Large intestine (tissue), 3 donors: ENCODE measurements around the gene SEC14L5. TPM values are rescaled to one million over a fixed set of nuclear protein-coding genes. Genes with fewer than 3 reads are reported as not detected.
"Not testable (repeated sequence)": the region's sequence is repeated elsewhere in the genome, so short reads cannot be mapped to it uniquely, and the experiment has no call there.

Experiments
- DNase-seq, 2 donors: peaks; one replicate each; pipeline versions ENCODE4 v3.0.0 to v3.0.0-alpha.2; 2013
- H3K27ac ChIP-seq: one replicate; pipeline ENCODE4 v1.5.1; 2013; ENCODE audit warnings: low read length
- H3K27me3 ChIP-seq: 2 replicates; pipeline ENCODE4 v1.6.1; 2013; ENCODE audit warnings: low read length; ENCODE audit not compliant: control insufficient read depth, insufficient read depth
- H3K36me3 ChIP-seq: 2 replicates; pipeline ENCODE4 v1.6.1; 2013; ENCODE audit warnings: low read length; ENCODE audit not compliant: control insufficient read depth, insufficient read depth
- H3K4me1 ChIP-seq: one replicate; pipeline ENCODE4 v1.6.1; 2013; ENCODE audit warnings: low read length; ENCODE audit not compliant: control insufficient read depth, insufficient read depth
- H3K4me3 ChIP-seq: one replicate; pipeline ENCODE4 v1.5.1; 2013; ENCODE audit warnings: low read length
- H3K9me3 ChIP-seq: one replicate; pipeline ENCODE4 v1.6.1; 2013; ENCODE audit warnings: mild to moderate bottlenecking, low read depth, low read length, moderate library complexity; ENCODE audit not compliant: control insufficient read depth
- WGBS: methylation state at CpG from one replicate; pipeline ENCODE4 v1.1.5; 2013; ENCODE audit warnings: low lambda C conversion rate; ENCODE audit not compliant: insufficient coverage; 5-methylcytosine and 5-hydroxymethylcytosine counted together
- polyA plus RNA-seq: library from polyadenylated mRNA; unstranded; fragments of 120-200 nt; gene quantifications from one replicate; pipeline ENCODE4 v1.2.1, GENCODE V29; 2013

SEC14L5 gene
- polyA plus RNA-seq, 1 donor = 0.24 TPM

DNA sequence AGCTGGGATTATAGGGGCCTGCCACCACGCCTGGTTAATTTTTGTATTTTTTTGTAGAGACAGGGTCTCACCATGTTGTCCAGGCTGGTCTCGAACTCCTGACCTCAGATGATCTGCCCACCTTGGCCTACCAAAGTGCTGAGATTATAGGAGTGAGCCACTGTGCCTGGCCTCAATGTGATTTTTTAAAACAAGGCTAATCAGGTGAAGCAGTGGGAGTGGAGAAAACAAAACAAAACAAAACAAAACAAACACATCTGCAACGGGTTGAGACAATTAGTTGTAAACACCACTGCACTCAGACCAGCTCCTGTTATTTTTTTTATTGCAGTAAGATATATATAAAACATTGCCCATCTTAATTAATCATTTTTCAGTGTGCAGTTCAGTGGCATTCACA lies 6.5 kb upstream of the SEC14L5 start:
- H3K27me3 ChIP-seq = not testable (repeated sequence)
- 17% methylated on average over 1 of the region's 3 CpGs for WGBS

DNA sequence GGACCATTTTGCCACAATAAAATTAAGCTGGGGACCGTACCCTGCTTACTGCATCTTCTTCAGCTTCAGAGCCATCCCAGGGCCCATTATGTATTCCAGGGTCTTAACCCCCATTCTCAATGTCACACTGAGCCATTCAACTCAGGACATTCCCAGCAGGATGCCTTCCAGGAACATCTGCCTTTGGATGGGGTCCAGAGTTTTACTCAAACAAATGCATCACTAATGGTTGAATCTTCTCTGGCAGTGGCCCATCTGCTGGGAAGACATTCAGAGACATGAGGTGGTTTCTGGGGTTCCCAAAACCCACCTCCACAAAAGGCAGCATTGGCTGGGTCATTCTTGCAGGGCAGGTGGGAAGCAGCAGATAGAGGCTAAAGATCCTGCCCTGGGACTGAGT lies 3.4 kb upstream of the SEC14L5 start:
- Histone ChIP-seq H3K27ac (no peak overlapping the region), H3K36me3 (no peaks in the 10 kb centered on the region), H3K4me1 (peaks cover 5% of the 10 kb centered on the region), H3K9me3 (no peaks in the 10 kb centered on the region), H3K4me3 (no peak overlapping the region), H3K27me3 (no peaks in the 10 kb centered on the region)
- WGBS = no CpG with 5 or more reads among the region's 1 CpG
- no peak for DNase-seq

More for the DNA sequence above, 6.5 kb upstream of the SEC14L5 start:
- not testable (repeated sequence) for H3K27ac ChIP-seq, H3K36me3 ChIP-seq, DNase-seq, H3K9me3 ChIP-seq, H3K4me3 ChIP-seq
- peaks cover 13% of the 10 kb centered on the region for H3K4me1 ChIP-seq

DNA sequence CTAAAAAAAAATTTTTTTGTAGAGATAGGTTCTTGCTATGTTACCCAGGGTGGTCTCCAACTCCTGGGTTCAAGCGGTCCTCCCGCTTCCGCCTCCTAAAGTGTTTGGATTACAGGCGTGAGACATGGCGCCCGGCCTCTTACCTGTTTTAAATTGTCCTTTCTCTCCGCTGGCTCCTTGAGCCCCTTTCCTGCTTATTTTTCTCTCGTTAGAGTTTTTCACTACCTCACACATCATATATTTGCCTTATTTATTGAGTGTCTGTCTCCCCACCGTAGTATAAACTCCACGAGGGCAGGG lies 760 bp upstream of the SEC14L5 start:
- Histone ChIP-seq H3K4me1 (peaks cover 5% of the 10 kb centered on the region), H3K9me3 (no peaks in the 10 kb centered on the region), H3K4me3 (peak overlapping the region; percentile 37), H3K27me3 (no peaks in the 10 kb centered on the region), H3K27ac (peak overlapping the region; percentile 74), H3K36me3 (no peaks in the 10 kb centered on the region)
- 3% methylated on average over 5 of the region's 10 CpGs for WGBS
- no peak for DNase-seq

DNA sequence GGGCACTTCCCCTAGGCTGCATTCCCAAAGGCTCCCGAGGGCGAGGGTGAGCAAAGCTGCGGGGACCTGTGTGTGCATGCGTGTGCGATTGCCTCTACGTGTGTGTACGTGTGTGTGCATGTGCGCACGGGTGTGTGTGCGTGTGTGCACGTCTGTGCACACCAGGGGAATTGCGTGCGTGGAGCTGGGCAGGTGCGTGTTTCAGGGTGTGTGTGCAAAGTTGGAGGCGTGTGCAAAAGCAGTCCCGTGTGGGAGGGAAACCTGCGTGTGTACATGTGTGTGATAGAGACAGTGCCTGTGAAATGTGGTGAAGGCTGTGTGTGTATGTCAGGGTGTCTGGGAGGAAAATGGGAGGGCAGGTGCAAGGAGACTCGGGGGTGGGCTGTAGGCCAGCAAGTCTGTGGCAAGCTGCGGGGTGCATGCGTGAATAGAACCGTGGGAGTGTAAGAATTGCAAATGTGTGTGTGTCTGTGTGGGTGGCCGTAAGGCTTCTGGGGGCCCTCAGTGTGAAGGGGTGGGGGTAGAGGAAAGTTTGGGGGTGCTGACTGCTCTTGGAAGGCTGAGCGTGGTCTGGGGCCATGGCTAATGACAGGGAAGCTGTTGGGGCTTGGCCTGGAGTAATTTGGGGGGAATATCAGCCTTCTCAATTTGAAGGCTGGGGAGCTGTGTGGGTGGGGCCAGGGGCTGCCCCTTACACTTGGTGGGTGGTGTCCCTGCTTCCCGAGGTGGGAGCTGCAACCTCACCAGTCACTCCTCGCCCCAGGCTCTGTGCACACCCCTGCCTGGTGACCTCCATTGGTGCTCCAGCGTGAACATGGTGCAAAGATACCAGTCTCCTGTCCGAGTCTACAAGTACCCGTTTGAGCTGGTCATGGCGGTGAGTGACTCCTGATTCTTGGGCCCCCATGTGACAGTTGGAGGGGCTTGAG lies 644 bp downstream of the SEC14L5 start:
- Histone ChIP-seq H3K27me3 (no peaks in the 10 kb centered on the region), H3K36me3 (no peaks in the 10 kb centered on the region), H3K4me1 (peaks cover 5% of the 10 kb centered on the region), H3K9me3 (no peaks in the 10 kb centered on the region), H3K4me3 (peak overlapping the region; percentile 34), H3K27ac (no peak overlapping the region)
- no peak for DNase-seq
- no CpG with 5 or more reads among the region's 29 CpGs for WGBS

DNA sequence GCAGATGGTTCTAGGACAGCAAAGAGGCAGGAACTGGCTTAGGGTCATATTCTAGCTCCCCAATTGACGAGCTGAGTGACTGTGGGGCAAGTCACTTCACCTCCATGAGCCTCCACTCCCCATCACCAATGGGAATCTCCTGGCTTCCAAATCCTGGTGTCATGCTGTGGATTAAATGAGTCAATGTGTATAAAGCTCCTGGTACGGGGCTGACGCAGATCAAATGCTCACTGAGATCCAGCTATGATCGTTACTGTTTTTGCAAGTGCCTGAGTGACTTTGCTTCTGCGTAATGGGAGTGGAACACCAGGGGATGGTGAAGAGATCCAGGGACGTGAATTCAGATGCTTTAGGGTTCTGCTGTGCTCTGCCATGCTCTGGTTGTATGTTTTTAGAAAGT lies 2.4 kb downstream of the SEC14L5 start:
- Histone ChIP-seq H3K4me3 (no peak overlapping the region), H3K27me3 (no peaks in the 10 kb centered on the region), H3K9me3 (no peaks in the 10 kb centered on the region), H3K4me1 (peaks cover 5% of the 10 kb centered on the region), H3K27ac (no peak overlapping the region), H3K36me3 (no peaks in the 10 kb centered on the region)
- no peak for DNase-seq
- no CpG with 5 or more reads among the region's 6 CpGs for WGBS

DNA sequence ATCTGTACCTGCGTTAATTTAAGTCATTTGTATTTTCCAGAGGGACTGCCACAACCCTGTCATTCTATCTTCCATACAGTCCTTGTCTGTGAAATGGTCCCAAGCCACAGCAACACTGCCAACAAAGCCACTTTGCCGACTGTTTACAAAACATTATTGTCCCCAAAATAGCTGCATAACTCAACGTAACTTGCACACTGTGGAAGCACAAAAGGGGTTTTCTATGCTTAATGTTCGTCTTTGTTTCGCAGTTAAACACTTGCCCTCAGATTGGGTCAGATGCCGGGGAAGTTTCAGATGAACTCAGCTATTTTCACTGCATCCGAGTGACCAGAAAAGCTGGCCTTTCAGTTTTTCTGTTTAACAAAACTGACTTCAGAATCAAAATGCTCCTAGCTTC lies 4.6 kb downstream of the SEC14L5 start:
- Histone ChIP-seq H3K36me3 (no peaks in the 10 kb centered on the region), H3K4me3 (no peak overlapping the region), H3K27ac (no peak overlapping the region), H3K4me1 (peaks cover 5% of the 10 kb centered on the region), H3K27me3 (no peaks in the 10 kb centered on the region), H3K9me3 (no peaks in the 10 kb centered on the region)
- 80% methylated on average over 1 of the region's 7 CpGs for WGBS
- DNase-seq = no peak

DNA sequence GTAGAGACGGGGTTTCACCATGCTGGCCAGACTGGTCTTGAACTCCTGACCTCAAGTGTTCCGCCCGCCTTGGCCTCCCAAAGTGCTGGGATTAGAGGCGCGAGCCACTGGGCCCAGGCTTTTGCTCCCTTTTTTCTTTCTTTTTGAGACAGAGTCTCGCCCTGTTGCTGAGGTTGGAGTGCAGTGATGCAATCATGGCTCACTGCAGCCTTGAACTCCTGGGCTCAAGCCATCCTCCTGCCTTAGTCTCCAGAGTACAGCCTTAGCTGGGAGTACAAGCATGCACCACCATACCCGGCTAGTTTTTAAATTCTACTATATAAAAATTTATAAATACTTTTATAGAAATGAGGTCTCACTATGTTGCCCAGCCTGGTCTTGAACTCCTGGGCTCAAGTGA lies 5.4 kb downstream of the SEC14L5 start:
- DNase-seq, H3K4me1 ChIP-seq, H3K36me3 ChIP-seq, H3K27ac ChIP-seq, H3K4me3 ChIP-seq, H3K27me3 ChIP-seq, H3K9me3 ChIP-seq: not testable (repeated sequence)
- 100% methylated on average over 1 of the region's 7 CpGs for WGBS

DNA sequence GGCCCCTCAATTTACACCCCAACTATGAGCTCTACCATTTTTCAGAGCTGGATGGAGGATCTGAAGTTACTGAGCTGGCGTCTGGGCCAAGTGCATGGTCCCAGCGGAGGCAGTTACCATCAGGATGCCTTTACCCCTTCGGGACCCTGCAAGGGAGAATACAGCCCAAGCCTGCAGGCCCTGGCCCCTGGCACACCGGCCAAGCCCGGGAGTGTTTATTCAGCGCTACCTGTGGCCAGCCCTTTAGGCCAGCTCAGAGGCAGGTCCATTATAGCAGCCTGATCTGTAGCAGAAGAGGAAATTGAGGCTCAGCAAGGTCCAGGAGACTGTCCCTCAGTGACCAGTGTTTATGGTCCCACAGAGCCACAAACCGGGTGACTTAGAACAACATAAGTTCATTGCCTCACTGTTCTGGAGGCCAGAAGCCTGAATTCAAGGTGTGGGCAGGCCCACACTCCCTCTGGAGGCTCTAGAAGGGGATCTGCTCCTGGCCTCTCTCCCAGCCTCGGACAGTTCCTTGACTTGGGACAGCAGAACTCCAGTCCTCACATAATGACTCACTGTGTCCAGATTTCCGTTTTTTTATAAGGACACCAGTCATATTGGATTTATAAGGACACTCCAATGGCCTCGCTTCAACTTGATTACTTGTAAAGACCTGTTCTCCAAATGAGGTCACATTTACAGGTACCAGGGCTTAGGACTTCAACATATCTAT lies 8.8 kb downstream of the SEC14L5 start:
- no peaks in the 10 kb centered on the region for H3K27me3 ChIP-seq

DNA sequence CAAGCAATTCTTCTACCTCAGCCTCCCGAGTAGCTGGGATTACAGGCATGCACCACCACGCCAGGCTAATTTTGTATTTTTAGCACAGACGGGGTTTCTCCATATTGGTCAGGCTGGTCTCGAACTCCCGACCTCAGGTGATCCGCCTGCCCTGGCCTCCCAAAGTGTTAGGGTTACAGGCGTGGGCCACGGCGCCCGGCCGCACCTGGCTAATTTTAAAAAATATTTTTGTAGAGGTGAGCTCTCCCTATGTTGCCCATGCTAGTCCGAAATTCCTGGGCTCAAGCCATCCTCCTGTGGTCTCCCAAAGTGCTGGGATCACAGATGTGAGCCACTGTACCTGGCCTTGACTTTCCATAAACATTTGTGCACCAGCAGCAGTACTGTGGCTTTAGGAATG lies 10.1 kb downstream of the SEC14L5 start:
- not testable (repeated sequence) for H3K4me3 ChIP-seq, H3K27ac ChIP-seq, H3K9me3 ChIP-seq, H3K4me1 ChIP-seq, DNase-seq, H3K27me3 ChIP-seq, H3K36me3 ChIP-seq
- no CpG with 5 or more reads among the region's 12 CpGs for WGBS

More for the DNA sequence above, 8.8 kb downstream of the SEC14L5 start:
- no peak overlapping the region for H3K4me3 ChIP-seq
- no peaks in the 10 kb centered on the region for H3K36me3 ChIP-seq
- H3K27ac ChIP-seq = no peak overlapping the region
- DNase-seq = no peak
- no peaks in the 10 kb centered on the region for H3K9me3 ChIP-seq
- H3K4me1 ChIP-seq = no peaks in the 10 kb centered on the region
- no CpG with 5 or more reads among the region's 10 CpGs for WGBS

DNA sequence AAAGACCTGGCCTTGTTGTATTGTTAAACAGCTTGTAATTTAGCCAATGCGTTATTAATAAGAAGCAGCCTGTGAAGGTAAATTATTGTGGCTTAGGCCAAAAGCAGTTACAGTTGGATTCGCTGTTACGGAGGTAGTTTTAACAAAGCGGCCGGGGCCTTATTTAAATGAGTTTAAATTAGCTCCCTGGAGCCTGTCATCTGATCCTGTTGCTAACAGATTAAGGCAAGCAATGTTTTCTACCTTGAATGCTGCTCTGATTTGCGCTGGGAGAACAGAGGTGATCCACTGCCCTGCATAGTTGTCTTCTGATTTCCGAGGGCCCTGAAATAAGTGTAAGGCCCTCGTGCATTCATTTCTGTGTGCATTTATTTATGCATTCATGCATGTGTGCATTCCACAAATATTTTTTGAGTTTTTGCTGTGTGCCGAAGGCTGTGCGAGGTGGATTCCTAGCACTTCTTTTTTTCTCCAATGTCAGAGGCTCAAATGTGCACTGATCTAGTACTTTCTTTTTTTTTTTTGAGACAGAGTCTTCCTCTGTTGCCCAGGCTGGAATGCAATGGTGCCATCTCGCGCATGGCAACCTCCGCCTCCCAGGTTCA lies 10.9 kb downstream of the SEC14L5 start:
- no peaks in the 10 kb centered on the region for H3K27me3 ChIP-seq
- H3K27ac ChIP-seq = no peak overlapping the region
- no peak overlapping the region for H3K4me3 ChIP-seq
- 79% methylated on average over 2 of the region's 13 CpGs for WGBS
- DNase-seq = no peak
- no peaks in the 10 kb centered on the region for H3K9me3 ChIP-seq
- no peaks in the 10 kb centered on the region for H3K36me3 ChIP-seq
- no peaks in the 10 kb centered on the region for H3K4me1 ChIP-seq
